Measurements from ENCODE around the gene MVD.

MVD gene

DNA sequence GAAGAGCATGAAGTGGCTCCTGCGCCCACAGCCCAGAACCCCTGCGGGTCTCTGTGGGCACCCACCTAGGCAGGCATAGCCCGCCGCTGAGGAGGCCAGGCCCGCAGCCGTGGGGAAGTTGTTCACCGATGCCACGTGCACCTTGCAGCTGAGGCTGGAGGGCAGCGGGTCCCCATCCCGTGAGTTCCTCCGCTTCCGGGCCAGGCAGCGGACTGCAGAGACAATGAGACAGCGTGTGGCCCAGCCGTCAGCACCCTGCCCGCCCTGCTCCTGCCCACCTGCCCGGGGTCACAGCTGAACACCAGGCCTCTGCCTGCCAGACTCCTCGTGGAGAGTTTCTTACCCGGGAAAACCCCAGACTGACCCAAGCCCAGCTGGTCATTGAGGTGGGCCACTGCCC lies 5.5 kb downstream of the MVD start:
- DNase-seq (ENCODE audit: extremely low read depth, low read depth) = no peak
- TF ChIP-seq, protein P1, sequence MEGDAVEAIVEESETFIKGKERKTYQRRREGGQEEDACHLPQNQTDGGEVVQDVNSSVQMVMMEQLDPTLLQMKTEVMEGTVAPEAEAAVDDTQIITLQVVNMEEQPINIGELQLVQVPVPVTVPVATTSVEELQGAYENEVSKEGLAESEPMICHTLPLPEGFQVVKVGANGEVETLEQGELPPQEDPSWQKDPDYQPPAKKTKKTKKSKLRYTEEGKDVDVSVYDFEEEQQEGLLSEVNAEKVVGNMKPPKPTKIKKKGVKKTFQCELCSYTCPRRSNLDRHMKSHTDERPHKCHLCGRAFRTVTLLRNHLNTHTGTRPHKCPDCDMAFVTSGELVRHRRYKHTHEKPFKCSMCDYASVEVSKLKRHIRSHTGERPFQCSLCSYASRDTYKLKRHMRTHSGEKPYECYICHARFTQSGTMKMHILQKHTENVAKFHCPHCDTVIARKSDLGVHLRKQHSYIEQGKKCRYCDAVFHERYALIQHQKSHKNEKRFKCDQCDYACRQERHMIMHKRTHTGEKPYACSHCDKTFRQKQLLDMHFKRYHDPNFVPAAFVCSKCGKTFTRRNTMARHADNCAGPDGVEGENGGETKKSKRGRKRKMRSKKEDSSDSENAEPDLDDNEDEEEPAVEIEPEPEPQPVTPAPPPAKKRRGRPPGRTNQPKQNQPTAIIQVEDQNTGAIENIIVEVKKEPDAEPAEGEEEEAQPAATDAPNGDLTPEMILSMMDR (IDR thresholded peaks at IDR 0.05; ENCODE audit: low read depth, low read length) = no peak

DNA sequence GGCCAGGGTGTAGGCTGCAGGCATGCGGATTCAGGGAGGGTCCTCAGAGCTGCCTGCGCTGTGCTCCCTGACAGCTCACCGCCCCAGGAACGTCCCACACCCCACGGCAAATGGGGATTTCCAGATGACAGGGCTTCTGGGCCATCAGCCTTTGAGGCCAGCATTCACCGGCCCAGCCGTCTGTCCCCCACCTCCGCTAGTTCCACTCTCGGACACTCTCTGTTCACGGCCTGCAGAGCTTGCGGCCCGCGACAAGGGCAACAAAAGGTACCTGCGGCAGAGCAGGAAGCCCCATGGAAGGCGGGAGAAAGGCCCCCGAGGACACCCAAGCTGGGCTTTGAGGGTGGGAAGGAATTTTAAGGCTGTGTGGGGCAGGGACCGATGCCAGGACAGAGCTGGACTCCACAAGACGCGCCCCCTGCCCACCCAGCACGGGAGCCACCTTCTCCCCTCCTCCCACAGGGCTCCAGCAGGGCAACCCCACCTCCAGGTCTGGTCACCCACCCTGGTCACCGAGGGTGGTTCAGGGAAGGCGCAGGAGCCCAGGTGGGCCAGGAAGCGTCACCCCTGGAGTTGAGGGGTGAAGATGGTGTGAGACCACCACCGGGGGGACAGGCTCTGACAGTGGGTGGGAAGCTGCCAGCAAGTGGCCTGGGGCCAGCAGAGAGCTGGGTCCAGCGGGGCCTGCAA lies 6.5 kb downstream of the MVD start:
- DNase-seq (ENCODE audit: extremely low read depth, low read depth) = no peak
- TF ChIP-seq, protein P1 (IDR thresholded peaks at IDR 0.05; ENCODE audit: low read depth, low read length) = no peak

DNA sequence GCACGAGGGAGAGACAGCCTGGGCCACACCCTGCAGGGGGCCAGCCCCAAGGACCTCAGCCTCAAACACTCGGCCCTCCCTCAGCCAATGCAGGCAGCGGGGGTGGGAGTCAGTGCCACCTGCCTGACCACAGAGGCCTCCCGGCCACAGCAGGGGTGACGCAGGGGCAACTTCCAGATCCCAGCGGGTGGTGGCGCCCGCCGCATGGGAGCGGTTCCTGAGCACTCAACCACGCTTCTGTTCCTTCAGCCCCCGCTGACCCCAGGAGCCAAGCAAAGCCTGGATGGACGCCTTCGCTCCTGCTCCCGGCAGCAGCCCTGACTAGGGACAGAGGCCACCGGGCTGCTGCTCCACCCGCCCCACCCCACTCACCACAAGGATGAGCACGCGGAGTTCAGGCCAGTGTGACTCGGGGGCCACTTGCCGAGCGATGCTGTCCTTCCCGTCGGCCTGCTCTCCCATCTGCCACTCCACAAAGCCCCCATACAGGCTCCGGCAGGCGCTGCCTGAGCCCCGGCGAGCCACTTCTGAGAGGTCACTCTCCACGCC lies 7.1 kb downstream of the MVD start:
- TF ChIP-seq, protein P1 (IDR thresholded peaks at IDR 0.05; ENCODE audit: low read depth, low read length) = no peak
- DNase-seq (ENCODE audit: extremely low read depth, low read depth) = no peak

DNA sequence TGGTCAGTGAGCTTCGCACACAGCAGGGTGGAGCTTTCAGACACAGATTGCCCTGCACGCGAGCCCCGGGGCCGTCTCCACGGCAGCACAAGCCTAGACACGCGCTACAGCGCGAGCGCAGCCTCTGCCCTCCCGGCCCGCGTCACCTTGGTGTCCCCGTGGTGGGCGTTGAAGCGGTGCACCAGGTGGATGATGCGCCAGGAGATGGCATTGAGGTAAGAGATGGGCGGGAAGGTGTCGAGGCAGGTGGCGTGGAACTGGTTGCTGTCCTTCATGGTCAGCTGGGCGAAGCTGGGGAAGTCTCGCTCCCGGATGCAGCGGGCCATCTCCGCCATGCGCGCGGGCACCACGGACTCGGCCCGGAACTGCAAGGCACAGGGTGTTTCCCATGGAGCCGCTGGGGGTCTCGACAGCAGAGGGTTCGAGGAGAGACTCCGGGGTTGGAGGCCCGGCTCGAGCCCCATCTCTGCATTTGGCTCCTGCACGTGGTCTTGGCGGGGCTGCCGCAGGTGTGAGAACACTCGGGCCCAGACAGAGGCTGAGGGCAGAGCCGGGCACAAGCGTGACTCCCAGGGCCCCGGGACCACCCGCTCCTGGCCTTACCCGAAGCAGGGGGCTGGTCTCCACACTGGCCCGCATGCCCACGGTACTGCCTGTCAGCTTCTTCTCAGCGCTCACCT lies 7.7 kb downstream of the MVD start:
- TF ChIP-seq, protein P1 (IDR thresholded peaks at IDR 0.05; ENCODE audit: low read depth, low read length) = no peak
- DNase-seq (ENCODE audit: extremely low read depth, low read depth) = no peak

DNA sequence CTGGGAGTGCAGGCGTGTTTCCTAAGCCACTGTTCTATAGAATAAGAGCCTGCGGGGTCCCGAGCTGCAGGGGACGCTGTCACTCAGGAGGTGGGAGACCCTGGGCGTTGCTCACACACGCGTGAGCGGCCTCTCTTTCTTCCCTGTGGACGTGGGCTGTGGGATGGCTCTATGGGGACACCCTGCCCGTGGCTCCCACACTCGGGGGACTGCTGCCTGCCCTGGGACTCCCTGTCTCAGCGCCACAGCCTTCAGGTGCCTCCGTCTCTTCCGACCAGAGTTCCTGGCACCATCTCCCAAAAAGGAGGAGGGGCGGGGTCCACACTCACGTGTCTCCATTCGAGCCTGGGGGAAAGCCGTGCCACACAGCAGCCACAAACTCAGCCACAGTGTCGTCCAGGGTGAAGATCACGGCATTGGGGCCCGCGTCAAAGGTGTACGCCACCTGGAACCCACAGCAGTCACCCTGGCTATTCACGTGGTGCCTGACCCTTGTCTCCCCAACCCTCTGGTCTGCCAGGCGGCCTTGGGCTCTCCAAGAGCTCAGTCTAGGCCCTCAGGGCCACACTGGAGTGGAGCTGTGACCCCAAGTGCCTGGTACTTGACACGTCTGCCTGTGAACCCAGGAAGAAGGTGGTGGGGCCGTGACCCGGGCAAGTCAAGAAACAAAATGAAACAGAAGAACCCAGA lies 8.4 kb downstream of the MVD start:
- TF ChIP-seq, protein P1 (IDR thresholded peaks at IDR 0.05; ENCODE audit: low read depth, low read length) = no peak
- no peak for DNase-seq (ENCODE audit: extremely low read depth, low read depth)

DNA sequence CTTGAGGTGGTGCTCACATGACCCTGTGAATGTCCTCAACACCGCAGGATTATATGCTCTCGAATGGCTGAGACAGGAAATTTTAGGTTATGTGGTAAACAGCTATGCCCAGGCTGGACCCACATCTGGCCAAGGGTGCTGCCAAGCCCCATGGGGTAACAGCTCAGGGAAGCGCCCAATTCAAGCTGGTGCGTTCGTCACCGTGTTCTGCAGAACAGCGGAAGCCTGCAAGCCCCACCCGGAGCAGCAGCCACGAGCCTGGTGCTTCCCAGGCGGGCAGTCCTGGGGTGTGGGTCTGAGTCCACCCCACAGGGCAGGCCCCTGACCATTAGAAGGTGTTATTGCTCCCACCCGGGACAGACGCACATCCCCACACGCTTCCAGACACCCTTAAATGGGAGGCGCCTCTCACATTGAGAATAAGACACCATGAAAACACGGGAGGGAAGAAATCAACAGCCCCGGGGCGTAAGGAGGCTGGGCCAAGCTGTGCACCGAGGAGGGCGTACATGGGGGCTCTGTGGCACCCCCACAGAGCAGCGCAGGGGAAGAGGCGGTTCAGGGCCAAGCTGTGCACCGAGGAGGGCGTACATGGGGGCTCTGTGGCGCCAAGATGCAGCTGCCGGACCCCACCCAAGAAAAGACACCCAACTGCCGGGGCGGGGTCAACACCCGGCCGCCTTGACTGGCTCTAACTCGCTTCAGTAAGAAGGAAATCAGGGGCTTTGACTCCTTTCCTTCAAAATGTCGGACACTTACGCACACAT lies 9.1 kb downstream of the MVD start:
- TF ChIP-seq, protein P1 (IDR thresholded peaks at IDR 0.05; ENCODE audit: low read depth, low read length) = no peak
- DNase-seq (ENCODE audit: extremely low read depth, low read depth) = no peak

Data from AG09319 (cell line).